K562 (cell line): Measurements from ENCODE around the gene TEX101. TPM values are rescaled to one million over a fixed set of nuclear protein-coding genes. Genes with fewer than 3 reads are reported as not detected.

Experiments used
- ATAC-seq: fragments of 200-7000 bp; cut with Tn5 transposase; 3 replicates; pipeline ENCODE4 v1.9.1; 2020; ENCODE audit warnings: moderate library complexity
- BruUV-seq: library from RNA; stranded (reverse); fragments of 400-500 nt; replicated peaks from 2 replicates; lab custom pipeline; 2021; lab: Mats Ljungman, UMichigan
- CTCF ChIA-PET: fragments of 300-600 bp; formaldehyde crosslinking; extraction: SDS; loops from one replicate; lab custom pipeline; 2021; ENCODE audit warnings: low intra/inter-chr PET ratio; lab: Yijun Ruan, JAX
- POLR2A ChIA-PET: fragments of 300-600, 350-650 bp; sonication (Branson Sonifier 250); formaldehyde crosslinking; extraction: SDS; loops from one replicate; lab custom pipeline; 2021; ENCODE audit warnings: antibody characterized with exemption, inconsistent platforms; lab: Yijun Ruan, JAX
- DNase-seq, 4 experiments: peaks; one replicate each; pipeline versions ENCODE4 v3.0.0 to v3.0.0-alpha.2; 2011 to 2018; ENCODE audit warnings: low spot score in 3 of 4, mixed read lengths in 3 of 4; ENCODE audit errors: extremely low read depth in 1 of 4
- FAIRE-seq: peaks from 2 replicates; lab custom pipeline; 2011; peaks lifted over from hg19 to GRCh38; lab: Jason Lieb, UNC
- H2AFZ ChIP-seq: 2 replicates; pipeline ENCODE4 v1.6.0; 2011; ENCODE audit warnings: low read depth, low read length, control low read depth, inconsistent platforms
- H3K27ac ChIP-seq: fragments of 200-600 bp; 3 replicates; pipeline ENCODE4 v1.8.0; 2011; ENCODE audit warnings: low read depth, mild to moderate bottlenecking, control low read depth, inconsistent platforms, low read length, moderate library complexity, mixed read lengths; ENCODE audit errors: extremely low read depth
- H3K27me3 ChIP-seq, 2 experiments: fragments of 300-600 bp in 1 of 2; 2 replicates in 1 of 2; 3 replicates in 1 of 2; pipeline versions ENCODE4 v1.6.0 to v1.8.0; 2011; ENCODE audit warnings: inconsistent platforms in 2 of 2, low read length in 2 of 2, mild to moderate bottlenecking in 1 of 2, mixed read lengths in 1 of 2, moderate library complexity in 1 of 2; ENCODE audit not compliant: control insufficient read depth in 2 of 2, insufficient read depth in 2 of 2
- H3K36me3 ChIP-seq: fragments of 300-600 bp; 3 replicates; pipeline ENCODE4 v1.8.0; 2011; ENCODE audit warnings: mild to moderate bottlenecking, low read length, inconsistent platforms; ENCODE audit not compliant: control insufficient read depth, insufficient read depth
- H3K4me1 ChIP-seq, 2 experiments: fragments of 200-600 bp in 1 of 2; replicated peaks in 1 of 2; 2 replicates in 1 of 2; 3 replicates in 1 of 2; pipeline versions ENCODE4 v1.5.1 to v1.8.0; 2011; ENCODE audit warnings: inconsistent platforms in 2 of 2, low read length in 2 of 2, mild to moderate bottlenecking in 1 of 2, mixed read lengths in 1 of 2, moderate library complexity in 1 of 2; ENCODE audit not compliant: control insufficient read depth in 2 of 2, insufficient read depth in 2 of 2
- H3K4me2 ChIP-seq: 2 replicates; pipeline ENCODE4 v1.6.1; 2011; ENCODE audit warnings: low read length, control low read depth, inconsistent platforms, mixed read lengths; ENCODE audit not compliant: insufficient read depth
- H3K4me3 ChIP-seq: fragments of 200-600 bp; sonication (generic), shearing (Covaris generic); 2 replicates; pipeline ENCODE4 v1.5.1; 2016; ENCODE audit warnings: control low read depth, inconsistent platforms
- H3K79me2 ChIP-seq: fragments of 200-600 bp; 3 replicates; pipeline ENCODE4 v1.8.0; 2011; ENCODE audit warnings: low read length, inconsistent platforms; ENCODE audit not compliant: control insufficient read depth, insufficient read depth
- H3K9ac ChIP-seq, 2 experiments: 2 replicates each; pipeline versions ENCODE4 v1.6.0 to v1.6.1; 2011; ENCODE audit warnings: low read depth in 2 of 2, low read length in 2 of 2, control low read depth in 1 of 2, inconsistent platforms in 1 of 2, mild to moderate bottlenecking in 1 of 2, mixed read lengths in 1 of 2; ENCODE audit not compliant: insufficient read depth in 1 of 2
- H3K9me1 ChIP-seq: one replicate; pipeline ENCODE4 v1.6.0; 2011; ENCODE audit warnings: inconsistent platforms, mild to moderate bottlenecking, low read length, moderate library complexity; ENCODE audit not compliant: control insufficient read depth, insufficient read depth
- H3K9me3 ChIP-seq: replicated peaks from 2 replicates; pipeline ENCODE4 v1.5.1; 2011; ENCODE audit warnings: low read depth, low read length, inconsistent platforms; ENCODE audit not compliant: control insufficient read depth, insufficient read depth
- H4K20me1 ChIP-seq: replicated peaks from 2 replicates; pipeline ENCODE4 v1.6.1; 2011; ENCODE audit warnings: low read length, inconsistent platforms, mixed read lengths; ENCODE audit not compliant: control insufficient read depth, insufficient read depth
- CEBPB ChIP-seq: fragments of 450-650 bp; IDR thresholded peaks from 2 replicates; pipeline ENCODE4 v1.6.1; 2016; ENCODE audit warnings: missing genetic modification characterization, missing compliant biosample characterization
- KDM1A ChIP-seq, 2 experiments: fragments of 450-650 bp; IDR thresholded peaks; 2 replicates each; pipeline ENCODE4 v1.6.1; 2016; ENCODE audit warnings: mild to moderate bottlenecking in 2 of 2
- STAT5B ChIP-seq: fragments of 250-450 bp; sonication (Bioruptor Pico); IDR thresholded peaks from 2 replicates; pipeline ENCODE4 v1.8.0; 2021; ENCODE audit warnings: mild to moderate bottlenecking, inconsistent platforms
- ZNF444 ChIP-seq: fragments of 250-450 bp; sonication (Bioruptor Pico); IDR thresholded peaks from 2 replicates; pipeline ENCODE4 v1.4.0; 2020; ENCODE audit warnings: mild to moderate bottlenecking, moderate library complexity
- ZNF507 ChIP-seq: conservative IDR thresholded peaks from 2 replicates; pipeline ENCODE4 v1.6.1; 2017; ENCODE audit warnings: missing genetic modification characterization, missing compliant biosample characterization
- WGBS: fragments of 100-300 bp; shearing (Covaris generic); methylation state at CpG from one replicate; pipeline ENCODE4 v1.1.6; 2016; ENCODE audit warnings: low coverage, mixed read lengths; ENCODE audit not compliant: insufficient coverage; ENCODE audit errors: missing lambda C conversion rate; 5-methylcytosine and 5-hydroxymethylcytosine counted together
- in situ Hi-C: fragments of 300-500 bp; cut with MboI; formaldehyde crosslinking; loops from 4 replicates; pipeline ENCODE4 v1.15.0; 2018; ENCODE audit warnings: inconsistent platforms, mixed read lengths
- intact Hi-C: fragments of 100-400 bp; cut with micrococcal nuclease; formaldehyde crosslinking; loops from 2 replicates; pipeline ENCODE4 v1.14.2; 2022
- polyA plus RNA-seq, 8 experiments: library from polyadenylated mRNA; depleted of rRNA in 4 of 8; stranded (reverse) in 5 of 8; unstranded in 3 of 8; fragments of >200 nt; fragmentation: Nextera tagmentation in 2 of 8; fragmentation: Illumina TruSeq in 1 of 8; extraction: Ambion mirVana in 2 of 8; extraction: Trizol in 1 of 8; gene quantifications; 2 replicates each; pipeline versions ENCODE4 v1.2.1 to v1.2.3, GENCODE V29; 2011 to 2014; ENCODE audit warnings: inconsistent platforms in 1 of 8, missing spikeins in 1 of 8
- total RNA-seq, 7 experiments: library from RNA; depleted of rRNA in 6 of 7; stranded (reverse); fragments of >200 nt in 6 of 7; fragmentation: Illumina TruSeq in 2 of 7; extraction: Trizol in 2 of 7; gene quantifications; 2 replicates each; pipeline versions ENCODE4 v1.2.1 to v1.2.3, GENCODE V29; 2011 to 2021; ENCODE audit warnings: low replicate concordance in 1 of 7
- TF ChIP-seq, protein P1 (sequence below): fragments of 450-650 bp; conservative IDR thresholded peaks from 2 replicates; pipeline ENCODE4 v1.6.1; 2016; ENCODE audit warnings: missing genetic modification characterization, low read depth, mild to moderate bottlenecking, missing compliant biosample characterization, moderate library complexity
- TF ChIP-seq, protein P2 (sequence below): fragments of 200-800 bp; sonication (Bioruptor generic); IDR thresholded peaks from 2 replicates; pipeline ENCODE4 v1.6.1; 2016; ENCODE audit warnings: missing genetic modification characterization, missing compliant biosample characterization

TEX101 gene
- total and polyA plus RNA-seq, 9 of the 15 experiments (the other 6 are each of a cell fraction or from before 2014, with no cell fraction given): 0.10 to 0.36 (median 0.14) TPM; not detected in 6

DNA sequence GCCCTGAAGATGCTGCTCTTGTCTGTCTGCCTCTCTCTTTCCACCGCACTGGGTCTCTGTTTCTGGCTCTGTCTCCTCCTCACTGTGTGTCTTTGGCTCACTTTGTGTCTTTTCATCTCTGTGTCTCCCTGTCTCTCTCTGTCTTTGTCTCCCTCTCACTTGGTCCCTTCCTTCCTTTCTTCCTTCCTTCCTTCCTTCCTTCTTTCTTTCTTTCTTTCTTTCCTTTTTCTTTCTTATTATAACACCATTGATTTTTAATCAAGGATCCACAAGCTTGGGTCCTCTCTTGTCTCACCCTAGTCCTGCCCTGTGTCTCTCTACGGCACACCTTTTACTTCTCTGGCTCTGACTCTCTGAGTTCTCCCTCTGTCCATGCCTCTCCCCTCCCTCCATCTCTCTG lies 46.9 kb upstream of the TEX101 start:
- CTCF ChIA-PET: no interaction called here
- H3K27me3 ChIP-seq: peaks cover 2 to 13% of the 10 kb centered on the region in 2 experiments; a peak in 3 of 5 replicates
- intact Hi-C loops: no loop called here
- no peaks in the 10 kb centered on the region for H3K9me3 ChIP-seq
- no peak for ATAC-seq
- no peaks in the 10 kb centered on the region for H3K4me1 ChIP-seq
- no peak overlapping the region for H3K4me2 ChIP-seq
- POLR2A ChIA-PET: no interaction called here
- H3K79me2 ChIP-seq: no peaks in the 10 kb centered on the region
- H3K27ac ChIP-seq: no peak overlapping the region
- no peak for FAIRE-seq
- 0% methylated on average over 2 of the region's 2 CpGs for WGBS
- H3K4me3 ChIP-seq: no peak overlapping the region
- no peak for DNase-seq
- BruUV-seq: no TSS peak
- H2AFZ ChIP-seq: no peak overlapping the region
- no peaks in the 10 kb centered on the region for H4K20me1 ChIP-seq
- no peaks in the 10 kb centered on the region for H3K9me1 ChIP-seq
- no peaks in the 10 kb centered on the region for H3K36me3 ChIP-seq
- in situ Hi-C loops: no loop called here
- no peak overlapping the region for H3K9ac ChIP-seq
- no peak for TF ChIP-seq KDM1A (IDR thresholded peaks at IDR 0.05)
- no peak for TF ChIP-seq STAT5B (CRISPR knock-in tag)
- TF ChIP-seq CEBPB (tag): no peak
- no peak for TF ChIP-seq ZNF444 (CRISPR knock-in tag)
- TF ChIP-seq, protein P1, sequence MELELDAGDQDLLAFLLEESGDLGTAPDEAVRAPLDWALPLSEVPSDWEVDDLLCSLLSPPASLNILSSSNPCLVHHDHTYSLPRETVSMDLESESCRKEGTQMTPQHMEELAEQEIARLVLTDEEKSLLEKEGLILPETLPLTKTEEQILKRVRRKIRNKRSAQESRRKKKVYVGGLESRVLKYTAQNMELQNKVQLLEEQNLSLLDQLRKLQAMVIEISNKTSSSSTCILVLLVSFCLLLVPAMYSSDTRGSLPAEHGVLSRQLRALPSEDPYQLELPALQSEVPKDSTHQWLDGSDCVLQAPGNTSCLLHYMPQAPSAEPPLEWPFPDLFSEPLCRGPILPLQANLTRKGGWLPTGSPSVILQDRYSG (tag): no peak
- no peak for TF ChIP-seq ZNF507 (tag)
- TF ChIP-seq, protein P2, sequence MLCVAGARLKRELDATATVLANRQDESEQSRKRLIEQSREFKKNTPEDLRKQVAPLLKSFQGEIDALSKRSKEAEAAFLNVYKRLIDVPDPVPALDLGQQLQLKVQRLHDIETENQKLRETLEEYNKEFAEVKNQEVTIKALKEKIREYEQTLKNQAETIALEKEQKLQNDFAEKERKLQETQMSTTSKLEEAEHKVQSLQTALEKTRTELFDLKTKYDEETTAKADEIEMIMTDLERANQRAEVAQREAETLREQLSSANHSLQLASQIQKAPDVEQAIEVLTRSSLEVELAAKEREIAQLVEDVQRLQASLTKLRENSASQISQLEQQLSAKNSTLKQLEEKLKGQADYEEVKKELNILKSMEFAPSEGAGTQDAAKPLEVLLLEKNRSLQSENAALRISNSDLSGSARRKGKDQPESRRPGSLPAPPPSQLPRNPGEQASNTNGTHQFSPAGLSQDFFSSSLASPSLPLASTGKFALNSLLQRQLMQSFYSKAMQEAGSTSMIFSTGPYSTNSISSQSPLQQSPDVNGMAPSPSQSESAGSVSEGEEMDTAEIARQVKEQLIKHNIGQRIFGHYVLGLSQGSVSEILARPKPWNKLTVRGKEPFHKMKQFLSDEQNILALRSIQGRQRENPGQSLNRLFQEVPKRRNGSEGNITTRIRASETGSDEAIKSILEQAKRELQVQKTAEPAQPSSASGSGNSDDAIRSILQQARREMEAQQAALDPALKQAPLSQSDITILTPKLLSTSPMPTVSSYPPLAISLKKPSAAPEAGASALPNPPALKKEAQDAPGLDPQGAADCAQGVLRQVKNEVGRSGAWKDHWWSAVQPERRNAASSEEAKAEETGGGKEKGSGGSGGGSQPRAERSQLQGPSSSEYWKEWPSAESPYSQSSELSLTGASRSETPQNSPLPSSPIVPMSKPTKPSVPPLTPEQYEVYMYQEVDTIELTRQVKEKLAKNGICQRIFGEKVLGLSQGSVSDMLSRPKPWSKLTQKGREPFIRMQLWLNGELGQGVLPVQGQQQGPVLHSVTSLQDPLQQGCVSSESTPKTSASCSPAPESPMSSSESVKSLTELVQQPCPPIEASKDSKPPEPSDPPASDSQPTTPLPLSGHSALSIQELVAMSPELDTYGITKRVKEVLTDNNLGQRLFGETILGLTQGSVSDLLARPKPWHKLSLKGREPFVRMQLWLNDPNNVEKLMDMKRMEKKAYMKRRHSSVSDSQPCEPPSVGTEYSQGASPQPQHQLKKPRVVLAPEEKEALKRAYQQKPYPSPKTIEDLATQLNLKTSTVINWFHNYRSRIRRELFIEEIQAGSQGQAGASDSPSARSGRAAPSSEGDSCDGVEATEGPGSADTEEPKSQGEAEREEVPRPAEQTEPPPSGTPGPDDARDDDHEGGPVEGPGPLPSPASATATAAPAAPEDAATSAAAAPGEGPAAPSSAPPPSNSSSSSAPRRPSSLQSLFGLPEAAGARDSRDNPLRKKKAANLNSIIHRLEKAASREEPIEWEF: no peak
